KMS-11 (cell line): ENCODE results near the gene IRGC.

ENCODE experiments used
- H2AFZ ChIP-seq: fragments of 200-600 bp; sonication (generic); 2 replicates; pipeline ENCODE4 v1.6.1; 2016; ENCODE audit warnings: antibody characterized with exemption, mixed run types, low read depth
- H3K27ac ChIP-seq: fragments of 200-600 bp; sonication (generic); 2 replicates; pipeline ENCODE4 v1.6.1; 2016; ENCODE audit warnings: mild to moderate bottlenecking, mixed run types
- H3K27me3 ChIP-seq: fragments of 200-600 bp; sonication (generic); 2 replicates; pipeline ENCODE4 v1.6.1; 2017; ENCODE audit warnings: mild to moderate bottlenecking, low read depth, mixed run types, moderate library complexity; ENCODE audit not compliant: insufficient read depth
- H3K36me3 ChIP-seq: fragments of 200-600 bp; sonication (generic); 2 replicates; pipeline ENCODE4 v1.6.1; 2017; ENCODE audit warnings: mild to moderate bottlenecking, mixed run types; ENCODE audit not compliant: insufficient read depth
- H3K4me1 ChIP-seq: fragments of 200-600 bp; sonication (generic); 2 replicates; pipeline ENCODE4 v1.6.1; 2016; ENCODE audit warnings: mild to moderate bottlenecking, low read depth, mixed run types; ENCODE audit not compliant: poor library complexity, severe bottlenecking
- H3K4me2 ChIP-seq: fragments of 200-600 bp; sonication (generic); 2 replicates; pipeline ENCODE4 v1.7.0; 2016; ENCODE audit warnings: mild to moderate bottlenecking, mixed run types
- H3K4me3 ChIP-seq: fragments of 200-600 bp; sonication (generic); IDR thresholded peaks from 2 replicates; pipeline ENCODE4 v1.6.1; 2017; ENCODE audit warnings: low read depth, low read length, mixed read lengths; ENCODE audit not compliant: insufficient read depth
- H3K79me2 ChIP-seq: fragments of 200-600 bp; sonication (generic); 2 replicates; pipeline ENCODE4 v1.6.1; 2016; ENCODE audit warnings: low read depth, mixed run types; ENCODE audit not compliant: insufficient read depth
- H3K9ac ChIP-seq: fragments of 200-600 bp; sonication (generic); 2 replicates; pipeline ENCODE4 v1.6.1; 2016; ENCODE audit warnings: mild to moderate bottlenecking, mixed run types
- H4K20me1 ChIP-seq: fragments of 200-600 bp; sonication (generic); 2 replicates; pipeline ENCODE4 v1.6.1; 2016; ENCODE audit warnings: mild to moderate bottlenecking, mixed run types; ENCODE audit not compliant: insufficient read depth
- TF ChIP-seq, protein P1 (sequence below): fragments of 200-600 bp; sonication (generic); conservative IDR thresholded peaks from 2 replicates; pipeline ENCODE4 v1.6.1; 2017; ENCODE audit warnings: low read depth, mild to moderate bottlenecking, antibody characterized with exemption, low read length, moderate library complexity, mixed read lengths

IRGC gene, protein sequence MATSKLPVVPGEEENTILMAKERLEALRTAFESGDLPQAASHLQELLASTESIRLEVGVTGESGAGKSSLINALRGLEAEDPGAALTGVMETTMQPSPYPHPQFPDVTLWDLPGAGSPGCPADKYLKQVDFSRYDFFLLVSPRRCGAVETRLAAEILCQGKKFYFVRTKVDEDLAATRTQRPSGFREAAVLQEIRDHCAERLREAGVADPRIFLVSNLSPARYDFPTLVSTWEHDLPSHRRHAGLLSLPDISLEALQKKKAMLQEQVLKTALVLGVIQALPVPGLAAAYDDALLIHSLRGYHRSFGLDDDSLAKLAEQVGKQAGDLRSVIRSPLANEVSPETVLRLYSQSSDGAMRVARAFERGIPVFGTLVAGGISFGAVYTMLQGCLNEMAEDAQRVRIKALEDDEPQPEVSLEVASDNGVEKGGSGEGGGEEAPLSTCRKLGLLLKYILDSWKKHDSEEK

DNA sequence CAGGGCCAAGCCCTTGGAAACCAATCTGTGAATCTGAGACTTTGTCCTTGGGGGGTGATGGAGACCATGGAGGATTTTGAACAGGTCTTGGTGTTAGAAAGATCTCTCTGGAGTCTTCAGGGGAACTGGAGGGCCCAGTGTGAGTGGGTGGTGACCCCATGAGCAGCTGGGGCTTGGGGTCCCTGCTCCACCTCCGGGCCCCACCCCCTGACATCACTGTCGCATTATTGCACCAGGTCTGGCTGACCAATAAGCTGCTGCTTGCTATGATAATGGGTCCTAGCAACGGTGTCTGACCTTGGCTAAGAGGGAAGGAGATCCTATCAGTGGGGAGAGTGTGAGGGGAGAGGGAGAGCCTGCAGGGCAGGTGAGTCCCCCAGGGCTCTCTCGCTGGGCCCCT, at the start of gene IRGC:
Gene IRGC, plus strand, starts transcription at position 301 of the 400 bp plus-strand sequence. CDS start 2,483 bp downstream, outside the sequence.
- Histone ChIP-seq H3K27me3 (no peaks in the 10 kb centered on the region), H3K4me3 (no peak within 1 kb of the TSS), H2AFZ (no peak within 1 kb of the TSS), H4K20me1 (no peaks in the 10 kb centered on the region), H3K36me3 (no peaks in the 10 kb centered on the region), H3K4me1 (no peaks in the 10 kb centered on the region), H3K9ac (no peak within 1 kb of the TSS), H3K79me2 (no peaks in the 10 kb centered on the region), H3K4me2 (no peak within 1 kb of the TSS), H3K27ac (no peak within 1 kb of the TSS)
- TF ChIP-seq, protein P1, sequence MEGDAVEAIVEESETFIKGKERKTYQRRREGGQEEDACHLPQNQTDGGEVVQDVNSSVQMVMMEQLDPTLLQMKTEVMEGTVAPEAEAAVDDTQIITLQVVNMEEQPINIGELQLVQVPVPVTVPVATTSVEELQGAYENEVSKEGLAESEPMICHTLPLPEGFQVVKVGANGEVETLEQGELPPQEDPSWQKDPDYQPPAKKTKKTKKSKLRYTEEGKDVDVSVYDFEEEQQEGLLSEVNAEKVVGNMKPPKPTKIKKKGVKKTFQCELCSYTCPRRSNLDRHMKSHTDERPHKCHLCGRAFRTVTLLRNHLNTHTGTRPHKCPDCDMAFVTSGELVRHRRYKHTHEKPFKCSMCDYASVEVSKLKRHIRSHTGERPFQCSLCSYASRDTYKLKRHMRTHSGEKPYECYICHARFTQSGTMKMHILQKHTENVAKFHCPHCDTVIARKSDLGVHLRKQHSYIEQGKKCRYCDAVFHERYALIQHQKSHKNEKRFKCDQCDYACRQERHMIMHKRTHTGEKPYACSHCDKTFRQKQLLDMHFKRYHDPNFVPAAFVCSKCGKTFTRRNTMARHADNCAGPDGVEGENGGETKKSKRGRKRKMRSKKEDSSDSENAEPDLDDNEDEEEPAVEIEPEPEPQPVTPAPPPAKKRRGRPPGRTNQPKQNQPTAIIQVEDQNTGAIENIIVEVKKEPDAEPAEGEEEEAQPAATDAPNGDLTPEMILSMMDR, result no peak

DNA sequence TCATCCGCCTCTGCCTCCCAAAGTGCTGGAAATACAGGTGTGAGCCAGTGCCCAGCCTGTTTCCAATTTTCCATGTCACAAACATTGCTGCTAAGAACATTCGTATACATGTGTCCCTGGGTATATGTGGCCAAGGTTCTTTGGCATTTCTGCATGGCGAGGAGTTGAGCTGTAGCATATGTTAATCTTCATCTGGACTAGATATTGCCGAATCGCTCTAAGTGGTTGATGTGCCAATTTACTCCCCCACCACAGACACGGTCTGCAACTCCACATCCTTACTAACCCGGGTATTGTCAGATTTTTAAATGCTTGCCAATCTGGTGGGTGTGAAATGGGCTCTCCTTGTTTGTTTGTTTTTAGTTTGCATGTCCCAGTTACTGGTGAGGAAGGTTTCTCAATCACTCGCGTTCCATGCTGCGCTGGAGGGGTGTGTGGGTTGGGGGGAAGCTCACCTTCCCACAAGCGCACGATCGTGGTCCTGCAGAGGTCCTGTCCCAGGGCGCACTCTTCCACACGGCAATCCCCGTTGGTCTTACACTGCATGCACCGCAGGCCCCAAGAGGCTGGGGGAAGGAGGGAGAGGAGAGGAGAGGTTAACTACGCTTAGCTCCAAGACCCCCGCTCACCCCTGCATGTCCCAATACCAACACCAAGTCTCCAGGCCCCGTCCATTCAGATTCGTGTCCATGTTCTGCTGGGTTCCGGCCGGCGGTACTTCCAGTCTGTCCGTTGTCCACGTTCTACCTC, 48.6 kb upstream of the IRGC start:
- Histone ChIP-seq H4K20me1 (no peaks in the 10 kb centered on the region), H3K27ac (no peak overlapping the region), H3K27me3 (no peaks in the 10 kb centered on the region), H3K4me2 (peak overlapping the region; percentile 53; the same call in 1 of the 2 replicates), H3K79me2 (no peaks in the 10 kb centered on the region), H3K9ac (peak overlapping the region; percentile 41; the same call in 1 of the 2 replicates), H2AFZ (peak overlapping the region; percentile 68; the same call in 1 of the 2 replicates), H3K4me1 (no peaks in the 10 kb centered on the region), H3K4me3 (no peak overlapping the region), H3K36me3 (no peaks in the 10 kb centered on the region)
- TF ChIP-seq, protein P1, result no peak

DNA sequence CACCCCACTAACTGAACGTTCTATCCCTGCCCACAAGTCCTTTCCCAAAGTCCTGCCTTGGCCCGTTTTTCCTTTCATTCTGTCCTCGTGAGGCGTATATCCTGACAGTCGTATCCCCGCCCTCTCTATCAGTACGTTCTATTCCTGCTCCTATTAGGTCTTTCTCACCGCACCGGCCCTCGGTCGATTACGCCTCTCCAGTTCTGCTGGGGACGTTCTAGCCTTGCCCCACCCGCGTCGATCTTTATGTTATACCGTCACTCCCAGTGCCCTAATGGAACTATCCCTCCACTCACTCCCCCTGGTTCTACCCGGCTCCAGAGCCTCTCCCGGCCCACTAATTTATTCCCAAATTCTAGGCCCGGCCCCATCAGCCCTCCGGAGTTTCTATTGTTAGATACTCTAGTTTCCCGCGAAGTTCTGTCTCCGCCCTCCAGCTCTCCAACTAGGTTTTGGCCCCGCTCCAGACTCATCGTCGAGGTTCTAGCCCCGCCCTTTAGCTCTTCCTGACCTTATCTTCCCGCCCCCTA, 47.9 kb upstream of the IRGC start:
- peak overlapping the region; percentile 53; the same call in 1 of the 2 replicates for H3K4me2 ChIP-seq
- H3K36me3 ChIP-seq, result no peaks in the 10 kb centered on the region
- H2AFZ ChIP-seq, result peak overlapping the region; percentile 68; the same call in 1 of the 2 replicates
- no peak overlapping the region for H3K4me3 ChIP-seq
- H4K20me1 ChIP-seq, result no peaks in the 10 kb centered on the region
- TF ChIP-seq, protein P1, result no peak
- H3K79me2 ChIP-seq, result no peaks in the 10 kb centered on the region
- H3K9ac ChIP-seq, result peak overlapping the region; percentile 41; the same call in 1 of the 2 replicates
- H3K4me1 ChIP-seq, result no peaks in the 10 kb centered on the region
- H3K27ac ChIP-seq, result peak overlapping the region; percentile 23; the same call in 1 of the 2 replicates
- no peaks in the 10 kb centered on the region for H3K27me3 ChIP-seq

DNA sequence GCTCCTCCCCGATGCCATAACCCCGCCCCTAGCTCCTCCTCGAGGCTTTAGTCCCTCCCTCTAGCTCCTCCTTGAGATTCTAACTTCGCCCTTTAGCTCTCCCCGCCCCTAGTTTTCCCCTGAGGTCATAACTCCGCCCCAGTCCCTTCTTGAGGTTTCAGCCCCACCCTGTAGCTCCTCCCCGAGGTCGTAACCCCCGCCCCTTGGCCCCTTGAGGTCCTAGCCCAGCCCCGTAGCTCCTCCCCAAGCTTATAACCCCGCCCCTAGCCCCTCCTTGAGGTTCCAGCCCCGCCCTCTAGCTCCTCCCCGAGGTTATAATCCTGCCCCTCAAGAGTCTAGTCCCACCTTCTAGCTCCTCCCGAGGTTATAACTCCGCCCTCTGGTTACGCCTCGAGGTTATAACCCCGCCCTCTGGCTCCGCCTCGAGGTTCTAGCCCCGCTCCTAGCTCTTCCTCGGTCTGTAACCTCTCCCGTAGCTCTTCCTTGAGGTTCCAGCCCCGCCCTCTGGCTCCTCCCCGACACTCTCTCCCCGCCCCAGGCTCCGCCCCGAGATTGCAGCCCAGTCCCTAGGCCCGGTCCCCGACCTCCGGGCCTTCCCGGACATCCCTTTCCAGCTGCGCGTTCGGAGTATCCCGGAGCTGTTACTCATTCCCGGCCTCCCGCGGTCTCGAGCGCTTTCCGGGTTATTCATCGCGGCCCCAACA, 47.3 kb upstream of the IRGC start:
- Histone ChIP-seq H3K4me3 (no peak overlapping the region), H3K36me3 (no peaks in the 10 kb centered on the region), H3K27me3 (no peaks in the 10 kb centered on the region), H2AFZ (peak overlapping the region; percentile 99), H3K4me2 (peak overlapping the region; percentile 98), H3K4me1 (no peaks in the 10 kb centered on the region), H4K20me1 (no peaks in the 10 kb centered on the region), H3K79me2 (no peaks in the 10 kb centered on the region), H3K27ac (peak overlapping the region; percentile 20; the same call in 1 of the 2 replicates), H3K9ac (peak overlapping the region; percentile 62; the same call in 1 of the 2 replicates)
- TF ChIP-seq, protein P1, result no peak
